Measurements from ENCODE around the gene IL6. TPM values are rescaled to one million over a fixed set of nuclear protein-coding genes. Genes with fewer than 3 reads are reported as not detected.
"Not testable (repeated sequence)": the region's sequence is repeated elsewhere in the genome, so short reads cannot be mapped to it uniquely, and the experiment has no call there.

Gene IL6
- total and polyA plus RNA-seq, 2 of the 8 experiments (the other 6 are each of a cell fraction or from before 2014, with no cell fraction given), result 0.12 to 0.41 TPM

GRCh38 chr7:22705874-22706273 lies 21.1 kb upstream of the IL6 start:
- H3K27ac ChIP-seq (ENCODE audit: low read depth, low read length); H3K56ac ChIP-seq (replicated peaks; ENCODE audit: insufficient read length, low read depth, low read length); H2BK120ac ChIP-seq (replicated peaks; ENCODE audit: low read depth, low read length); H4K91ac ChIP-seq (replicated peaks; ENCODE audit: insufficient read length, low read length); H2BK12ac ChIP-seq (ENCODE audit: low read depth, low read length); H3K79me1 ChIP-seq (ENCODE audit: low read depth, low read length); H3K23ac ChIP-seq (ENCODE audit: insufficient read length); H3K23me2 ChIP-seq (ENCODE audit: low read depth, low read length); H4K8ac ChIP-seq (ENCODE audit: extremely low read depth, insufficient read depth, low read length); FAIRE-seq; H2BK20ac ChIP-seq (ENCODE audit: low read length); H3K9ac ChIP-seq (replicated peaks in 1 of 4; ENCODE audit: extremely low read depth in 1 of 4, low read depth in 3 of 4, low read length in 3 of 4); H3K18ac ChIP-seq (ENCODE audit: extremely low read depth, low read length); H3K36me3 ChIP-seq (ENCODE audit: control insufficient read depth in 2 of 4, insufficient read depth in 4 of 4, low read length in 3 of 4); H4K20me1 ChIP-seq (replicated peaks in 1 of 2; ENCODE audit: control insufficient read depth in 1 of 2, insufficient read depth in 2 of 2, low read length in 2 of 2); POLR2A ChIA-PET (ENCODE audit: partially characterized antibody); H3K4ac ChIP-seq (replicated peaks; ENCODE audit: insufficient read length, low read depth, low read length); DNase-seq (ENCODE audit: low read depth in 1 of 2, low spot score in 2 of 2); H2BK15ac ChIP-seq (ENCODE audit: low read length); H4K5ac ChIP-seq (ENCODE audit: insufficient read length, low read depth, low read length); H3K4me2 ChIP-seq (ENCODE audit: insufficient read depth in 1 of 2, low read depth in 2 of 2, low read length in 2 of 2); H3K9me3 ChIP-seq (ENCODE audit: insufficient read depth in 2 of 2, low read depth in 1 of 2, low read length in 1 of 2); CTCF ChIA-PET (ENCODE audit: partially characterized antibody); H3K79me2 ChIP-seq (ENCODE audit: control insufficient read depth in 1 of 2, insufficient read depth in 2 of 2, low read length in 2 of 2); H3K4me3 ChIP-seq (ENCODE audit: extremely low read depth in 1 of 4, insufficient read depth in 2 of 4, low read depth in 3 of 4, low read length in 4 of 4); H3K14ac ChIP-seq (ENCODE audit: insufficient read length); H3K27me3 ChIP-seq (replicated peaks in 1 of 4; ENCODE audit: control insufficient read depth in 3 of 4, extremely low read depth in 1 of 4, insufficient read depth in 3 of 4, low read length in 3 of 4); H2BK5ac ChIP-seq (ENCODE audit: low read depth, low read length); H2AFZ ChIP-seq (ENCODE audit: low read length); H2AK5ac ChIP-seq (ENCODE audit: low read depth, low read length); H3K4me1 ChIP-seq (replicated peaks in 1 of 4; ENCODE audit: control insufficient read depth in 3 of 4, insufficient read depth in 4 of 4, low read length in 3 of 4): not testable (repeated sequence)
- 89% methylated on average over 7 of the region's 7 CpGs; no CpG with 5 or more reads in 1 of the 2 experiments for WGBS, 2 experiments (ENCODE audit: extremely low coverage in 1 of 2, insufficient coverage in 1 of 2, insufficient read length in 1 of 2, insufficient replicate concordance in 2 of 2, low coverage in 1 of 2, low lambda C conversion rate in 2 of 2, missing lambda C conversion rate in 1 of 2)

- CTCF ChIA-PET (ENCODE audit: partially characterized antibody); H2BK120ac ChIP-seq (replicated peaks; ENCODE audit: low read depth, low read length); H4K91ac ChIP-seq (replicated peaks; ENCODE audit: insufficient read length, low read length); H3K9me3 ChIP-seq (ENCODE audit: insufficient read depth in 2 of 2, low read depth in 1 of 2, low read length in 1 of 2); H3K4ac ChIP-seq (replicated peaks; ENCODE audit: insufficient read length, low read depth, low read length); H3K4me2 ChIP-seq (ENCODE audit: insufficient read depth in 1 of 2, low read depth in 2 of 2, low read length in 2 of 2); H3K23ac ChIP-seq (ENCODE audit: insufficient read length); H3K27ac ChIP-seq (ENCODE audit: low read depth, low read length); H3K27me3 ChIP-seq (replicated peaks in 1 of 4; ENCODE audit: control insufficient read depth in 3 of 4, extremely low read depth in 1 of 4, insufficient read depth in 3 of 4, low read length in 3 of 4); H2BK20ac ChIP-seq (ENCODE audit: low read length); H3K79me1 ChIP-seq (ENCODE audit: low read depth, low read length); DNase-seq (ENCODE audit: low read depth in 1 of 2, low spot score in 2 of 2); H3K36me3 ChIP-seq (ENCODE audit: control insufficient read depth in 2 of 4, insufficient read depth in 4 of 4, low read length in 3 of 4); H2BK15ac ChIP-seq (ENCODE audit: low read length); H3K4me1 ChIP-seq (replicated peaks in 1 of 4; ENCODE audit: control insufficient read depth in 3 of 4, insufficient read depth in 4 of 4, low read length in 3 of 4); H2AFZ ChIP-seq (ENCODE audit: low read length); H3K18ac ChIP-seq (ENCODE audit: extremely low read depth, low read length); H2BK12ac ChIP-seq (ENCODE audit: low read depth, low read length); H3K56ac ChIP-seq (replicated peaks; ENCODE audit: insufficient read length, low read depth, low read length); FAIRE-seq; H4K5ac ChIP-seq (ENCODE audit: insufficient read length, low read depth, low read length); H3K79me2 ChIP-seq (ENCODE audit: control insufficient read depth in 1 of 2, insufficient read depth in 2 of 2, low read length in 2 of 2); H4K8ac ChIP-seq (ENCODE audit: extremely low read depth, insufficient read depth, low read length); H3K9ac ChIP-seq (replicated peaks in 1 of 4; ENCODE audit: extremely low read depth in 1 of 4, low read depth in 3 of 4, low read length in 3 of 4); H3K23me2 ChIP-seq (ENCODE audit: low read depth, low read length); H3K4me3 ChIP-seq (ENCODE audit: extremely low read depth in 1 of 4, insufficient read depth in 2 of 4, low read depth in 3 of 4, low read length in 4 of 4); H2BK5ac ChIP-seq (ENCODE audit: low read depth, low read length); H4K20me1 ChIP-seq (replicated peaks in 1 of 2; ENCODE audit: control insufficient read depth in 1 of 2, insufficient read depth in 2 of 2, low read length in 2 of 2); H2AK5ac ChIP-seq (ENCODE audit: low read depth, low read length); H3K14ac ChIP-seq (ENCODE audit: insufficient read length): not testable (repeated sequence)
- POLR2A ChIA-PET (ENCODE audit: partially characterized antibody), result interaction anchor here (3.4 kb wide), 1 partner anchor 16 kb away, joined by 10 read pairs; no protein-coding TSS in a partner anchor
- WGBS, 2 experiments (ENCODE audit: extremely low coverage in 1 of 2, insufficient coverage in 1 of 2, insufficient read length in 1 of 2, insufficient replicate concordance in 2 of 2, low coverage in 1 of 2, low lambda C conversion rate in 2 of 2, missing lambda C conversion rate in 1 of 2), result 91% methylated on average over 5 of the region's 6 CpGs; no CpG with 5 or more reads in 1 of the 2 experiments
Observed at GRCh38 chr7:22707026-22707691, 19.8 kb upstream of the IL6 start.
